HAP-1 (cell line): Measurements from ENCODE around the gene GNA12.

Experiments
- DNase-seq, 2 experiments: peaks; one replicate each; pipeline ENCODE4 v3.0.0-alpha.2; 2016 to 2020; ENCODE audit warnings: low spot score in 2 of 2
- H3K27me3 ChIP-seq: fragments of 250-450 bp; sonication (Bioruptor Pico); 2 replicates; pipeline ENCODE4 v1.5.1; 2020; ENCODE audit warnings: low read depth, mild to moderate bottlenecking, moderate library complexity
- H3K36me3 ChIP-seq: fragments of 250-450 bp; sonication (Bioruptor Pico); replicated peaks from 2 replicates; pipeline ENCODE4 v1.5.1; 2020; ENCODE audit warnings: mild to moderate bottlenecking
- H3K4me1 ChIP-seq: fragments of 250-450 bp; sonication (Bioruptor Pico); 2 replicates; pipeline ENCODE4 v1.5.1; 2020; ENCODE audit warnings: mild to moderate bottlenecking
- H3K4me3 ChIP-seq: fragments of 250-450 bp; sonication (Bioruptor Pico); 2 replicates; pipeline ENCODE4 v1.5.1; 2020; ENCODE audit warnings: mild to moderate bottlenecking, moderate library complexity
- H3K9me3 ChIP-seq: fragments of 250-450 bp; sonication (Bioruptor Pico); 2 replicates; pipeline ENCODE4 v1.5.1; 2020; ENCODE audit warnings: mild to moderate bottlenecking, moderate library complexity
- in situ Hi-C: fragments of 300-500 bp; cut with MboI; formaldehyde crosslinking; loops from 3 replicates; pipeline ENCODE4 v1.14.3; 2020; ENCODE audit warnings: low sequenced_read_pairs, inconsistent platforms, mixed read lengths

The GNA12 gene

DNA sequence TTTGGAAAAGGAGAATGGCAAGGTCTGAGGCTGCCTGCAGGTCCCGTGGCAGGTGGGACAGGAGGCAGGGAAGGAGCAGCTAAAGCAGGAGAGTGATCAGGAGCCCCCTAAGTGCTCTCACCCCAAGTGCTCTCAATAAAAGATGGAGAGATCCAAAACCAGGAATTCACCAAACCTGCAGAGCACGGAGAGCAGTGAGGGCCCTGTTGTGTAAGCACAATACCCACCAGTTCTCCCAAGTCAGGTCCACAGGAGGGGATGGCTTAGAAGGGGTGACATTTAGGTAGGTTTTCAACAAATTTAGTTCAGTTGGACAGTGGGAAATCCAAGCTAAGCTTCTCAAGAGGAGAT lies 40.8 kb downstream of the GNA12 start:
- H3K4me3 ChIP-seq, result no peak overlapping the region
- DNase-seq, result no peak
- H3K27me3 ChIP-seq, result no peaks in the 10 kb centered on the region

DNA sequence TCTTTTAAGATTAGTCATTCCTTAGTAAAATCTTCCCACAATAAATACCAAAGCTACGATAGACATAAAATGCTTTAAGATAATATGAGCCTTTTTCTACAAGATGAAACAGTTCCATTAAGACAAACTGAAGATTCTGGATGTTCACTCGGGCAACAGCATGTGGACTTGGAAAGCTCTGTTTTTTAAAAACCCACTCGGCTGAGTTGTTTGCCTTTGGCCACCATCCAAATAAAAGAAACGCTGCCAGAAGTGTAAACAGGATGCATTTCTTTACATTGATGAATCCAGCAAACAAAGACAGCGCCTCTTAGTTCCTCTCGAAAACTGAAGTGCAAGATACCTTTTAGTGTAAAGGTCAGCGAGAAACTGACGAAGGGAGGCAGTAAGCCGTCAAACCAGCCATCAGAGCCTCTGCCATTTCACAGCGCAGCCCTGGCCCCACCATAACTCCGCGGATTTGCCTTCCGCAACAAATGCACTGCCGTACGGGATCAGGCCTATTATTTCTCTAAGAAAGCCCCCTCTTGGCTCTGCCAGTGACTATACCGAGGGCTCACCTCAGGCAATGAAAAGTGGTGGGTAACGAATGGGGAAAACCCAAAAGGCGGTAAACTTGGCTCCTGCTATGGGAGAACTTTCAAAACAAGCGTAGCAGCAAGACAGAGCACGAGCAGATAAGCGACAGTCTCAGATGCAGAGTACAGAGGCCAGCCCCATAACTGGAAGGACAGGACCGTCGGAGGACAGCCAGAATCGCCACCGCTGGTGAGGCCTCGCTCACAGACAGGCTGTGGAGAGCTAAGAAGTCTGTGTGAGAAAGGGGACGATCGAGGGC lies 41.4 kb downstream of the GNA12 start:
- no peaks in the 10 kb centered on the region for H3K27me3 ChIP-seq
- no peaks in the 10 kb centered on the region for H3K4me1 ChIP-seq
- in situ Hi-C loops, result no loop called here
- no peaks in the 10 kb centered on the region for H3K9me3 ChIP-seq
- H3K36me3 ChIP-seq, result no peaks in the 10 kb centered on the region
- no peak for DNase-seq
- no peak overlapping the region for H3K4me3 ChIP-seq

More for the DNA sequence above, 40.8 kb downstream of the GNA12 start:
- in situ Hi-C loops, result no loop called here
- no peaks in the 10 kb centered on the region for H3K4me1 ChIP-seq
- H3K36me3 ChIP-seq, result no peaks in the 10 kb centered on the region
- H3K9me3 ChIP-seq, result no peaks in the 10 kb centered on the region

DNA sequence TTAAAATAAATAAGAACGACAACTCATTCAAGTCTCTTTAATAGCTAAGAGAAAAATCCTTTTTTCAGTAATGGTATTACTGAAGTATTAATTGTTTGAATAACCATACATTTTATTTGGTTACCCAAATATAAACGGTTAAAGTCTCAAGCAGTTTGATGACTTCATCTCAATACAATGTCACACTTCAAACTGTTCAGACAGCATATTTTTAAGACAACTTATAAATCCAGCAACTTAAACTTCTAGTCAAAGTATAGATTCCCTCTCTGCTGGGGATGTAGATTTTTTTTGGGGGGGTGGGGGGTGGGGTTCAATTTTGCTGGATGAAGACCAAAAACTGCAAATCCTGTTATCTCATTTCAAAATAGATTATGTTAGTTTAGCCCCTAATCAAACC lies 42.0 kb downstream of the GNA12 start:
- Histone ChIP-seq H3K27me3 (no peaks in the 10 kb centered on the region), H3K9me3 (no peaks in the 10 kb centered on the region), H3K36me3 (no peaks in the 10 kb centered on the region), H3K4me3 (no peak overlapping the region), H3K4me1 (no peaks in the 10 kb centered on the region)
- DNase-seq, result no peak
- in situ Hi-C loops, result no loop called here

DNA sequence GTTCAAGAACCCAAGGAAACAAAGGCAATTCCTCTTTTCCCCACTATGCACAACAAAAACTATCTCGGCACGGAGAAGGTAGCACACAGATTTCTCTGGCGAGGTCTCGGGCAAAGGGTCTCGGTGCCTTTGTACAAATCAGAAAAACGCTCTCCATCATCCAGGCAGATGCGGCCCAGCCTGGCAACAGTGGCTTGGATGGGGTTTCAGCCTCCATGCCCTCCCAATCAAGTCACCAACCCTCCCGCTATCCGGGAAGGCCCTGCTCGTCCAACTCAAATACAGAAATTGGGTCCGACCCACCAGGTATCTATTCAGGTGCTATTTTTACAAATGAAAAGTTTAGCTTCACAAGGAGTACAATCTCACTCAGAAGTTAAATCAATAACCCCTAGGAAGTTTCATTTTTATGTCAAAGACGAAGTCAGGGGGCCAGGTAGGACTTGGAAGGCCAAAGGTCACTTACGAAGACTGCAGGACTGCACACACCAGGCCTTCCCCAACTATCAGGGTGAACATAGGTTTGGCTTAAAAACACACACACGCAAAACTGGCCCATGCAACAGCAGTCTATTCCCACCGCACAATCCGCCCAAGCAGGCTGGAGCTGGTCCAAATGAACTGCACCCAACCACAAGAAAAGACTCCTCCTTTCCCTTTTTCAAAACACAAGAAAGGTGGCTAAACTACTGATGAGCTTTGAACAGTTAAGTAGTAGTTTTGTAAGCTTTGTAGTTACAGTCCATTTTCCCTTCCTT lies 43.0 kb downstream of the GNA12 start:
- DNase-seq, result no peak
- in situ Hi-C loops, result no loop called here
- Histone ChIP-seq H3K4me3 (no peak overlapping the region), H3K27me3 (no peaks in the 10 kb centered on the region), H3K9me3 (no peaks in the 10 kb centered on the region), H3K4me1 (no peaks in the 10 kb centered on the region), H3K36me3 (no peaks in the 10 kb centered on the region)

DNA sequence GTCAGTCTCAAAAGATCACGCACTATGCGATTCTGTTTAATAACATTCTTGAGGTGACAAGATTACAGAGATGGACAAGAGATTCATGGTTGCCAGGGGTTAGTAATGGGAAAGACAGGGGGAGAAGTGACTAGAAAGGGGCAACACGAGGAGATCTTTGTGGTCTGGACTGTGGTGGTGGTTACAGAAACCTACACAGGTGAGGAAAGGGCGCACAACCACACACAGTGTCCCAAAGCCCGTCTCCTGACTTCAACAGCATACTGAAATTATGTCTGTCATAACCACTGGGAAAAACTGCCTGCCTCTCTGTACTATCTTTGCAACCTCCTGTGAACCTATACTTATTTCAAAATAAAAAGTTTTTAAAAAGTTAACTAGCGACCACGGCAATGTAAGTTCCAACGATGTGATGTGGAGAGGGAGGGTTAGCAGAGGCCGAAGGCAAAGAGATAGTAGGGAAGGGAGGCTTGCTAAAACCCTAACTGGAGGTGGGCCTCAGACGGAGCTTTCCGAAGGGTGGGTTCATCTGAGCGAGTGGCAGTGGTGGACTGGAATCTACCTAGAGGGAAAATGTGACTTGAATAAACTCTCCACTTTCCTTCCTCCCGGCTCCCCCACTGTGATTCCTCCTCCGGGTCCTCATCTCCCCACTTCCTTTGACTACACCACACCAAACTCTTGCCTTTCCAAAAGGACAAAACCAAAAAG lies 43.7 kb downstream of the GNA12 start:
- H3K27me3 ChIP-seq, result no peaks in the 10 kb centered on the region
- H3K4me1 ChIP-seq, result no peaks in the 10 kb centered on the region
- H3K4me3 ChIP-seq, result no peak overlapping the region
- no peaks in the 10 kb centered on the region for H3K36me3 ChIP-seq
- no peaks in the 10 kb centered on the region for H3K9me3 ChIP-seq
- in situ Hi-C loops, result no loop called here
- no peak for DNase-seq

DNA sequence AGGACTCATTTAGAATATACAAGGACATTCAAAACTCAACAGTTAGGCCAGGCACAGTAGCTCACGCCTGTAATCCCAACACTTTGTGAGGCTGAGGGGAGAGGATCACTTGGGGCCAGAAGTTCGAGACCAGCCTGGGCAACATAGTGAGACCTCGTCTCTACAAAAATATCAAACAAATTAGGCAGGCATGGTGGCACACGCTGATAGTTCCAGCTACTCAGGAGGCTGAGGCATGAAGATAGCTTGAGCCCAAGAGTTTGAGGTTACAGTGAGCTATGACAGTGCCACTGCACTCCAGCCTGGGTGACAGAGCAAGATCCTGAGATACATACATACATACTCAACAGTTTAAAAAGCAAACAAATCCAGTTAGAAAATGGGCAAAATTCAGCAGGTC lies 44.9 kb downstream of the GNA12 start:
- in situ Hi-C loops, result no loop called here
- no peak for DNase-seq
- H3K36me3 ChIP-seq, result peaks cover 5% of the 10 kb centered on the region
- no peaks in the 10 kb centered on the region for H3K9me3 ChIP-seq
- no peaks in the 10 kb centered on the region for H3K4me1 ChIP-seq
- no peaks in the 10 kb centered on the region for H3K27me3 ChIP-seq
- no peak overlapping the region for H3K4me3 ChIP-seq

DNA sequence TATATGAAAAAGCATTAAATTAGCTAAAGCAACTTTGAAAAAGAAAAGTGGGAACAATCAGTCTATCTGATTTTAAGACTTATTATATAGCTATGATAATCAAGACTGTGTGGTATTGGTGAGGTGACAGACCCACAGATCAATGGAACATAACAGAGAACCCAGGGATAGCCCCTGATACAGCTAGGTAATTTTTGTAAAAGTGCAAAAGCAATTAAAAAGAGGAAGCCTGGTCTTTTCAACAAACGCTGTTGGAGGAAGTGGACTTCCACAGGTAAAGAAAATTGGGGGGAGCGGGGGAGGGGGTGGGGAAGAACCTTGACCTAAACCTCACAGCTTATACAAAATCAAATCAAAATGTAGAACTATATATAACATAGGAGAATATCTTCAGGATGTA lies 45.4 kb downstream of the GNA12 start:
- H3K36me3 ChIP-seq, result peaks cover 9% of the 10 kb centered on the region
- in situ Hi-C loops, result no loop called here
- no peak overlapping the region for H3K4me3 ChIP-seq
- H3K27me3 ChIP-seq, result no peaks in the 10 kb centered on the region
- no peaks in the 10 kb centered on the region for H3K9me3 ChIP-seq
- no peaks in the 10 kb centered on the region for H3K4me1 ChIP-seq
- DNase-seq, result no peak

DNA sequence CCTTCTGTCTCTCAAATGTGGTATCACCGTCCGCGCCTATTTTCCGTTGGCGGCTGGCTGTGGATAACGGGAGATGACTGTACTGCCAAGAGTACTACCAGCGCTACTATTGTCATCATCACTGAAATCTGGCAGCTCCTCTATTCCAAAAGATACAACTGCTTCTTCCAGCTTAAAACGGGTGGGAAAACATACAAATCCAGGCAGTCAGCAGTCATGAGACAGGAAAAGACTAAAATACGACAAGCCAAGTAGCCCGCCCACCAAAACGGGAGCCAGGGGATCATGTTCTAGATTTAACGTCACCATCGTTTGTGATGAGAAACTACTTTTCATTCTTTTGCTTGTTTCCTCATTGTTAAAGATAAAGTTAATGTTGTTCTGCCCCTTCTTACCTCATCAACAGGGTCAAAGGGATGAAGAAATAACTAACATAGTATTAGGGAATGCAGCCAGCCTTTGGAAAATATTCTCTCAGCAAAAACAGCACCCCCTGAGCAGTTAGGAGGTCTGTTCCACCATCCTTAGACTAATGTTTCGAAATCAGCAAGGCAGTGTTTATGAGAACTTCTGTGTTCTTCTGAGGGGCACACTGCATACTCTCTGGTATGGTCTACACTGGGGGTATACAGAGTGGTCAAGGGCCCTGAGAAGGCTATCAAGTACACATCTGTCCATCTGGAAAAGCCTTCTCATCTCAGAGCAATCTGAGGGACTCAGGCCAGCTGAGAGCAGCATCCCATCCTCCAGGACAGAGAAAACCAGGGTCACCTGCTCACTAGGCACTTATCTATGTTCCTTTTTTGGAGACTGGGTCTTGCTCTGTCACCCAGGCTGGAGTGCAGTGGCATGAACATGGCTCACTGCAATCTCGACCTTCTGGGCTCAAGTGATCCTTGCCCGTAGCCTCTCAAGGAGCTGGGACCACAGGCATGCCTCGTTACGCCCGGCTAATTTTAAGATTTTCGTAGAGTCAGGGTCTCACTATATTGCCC lies 47.5 kb downstream of the GNA12 start:
- H3K4me3 ChIP-seq, result no peak overlapping the region
- in situ Hi-C loops, result no loop called here
- DNase-seq, result no peak

DNA sequence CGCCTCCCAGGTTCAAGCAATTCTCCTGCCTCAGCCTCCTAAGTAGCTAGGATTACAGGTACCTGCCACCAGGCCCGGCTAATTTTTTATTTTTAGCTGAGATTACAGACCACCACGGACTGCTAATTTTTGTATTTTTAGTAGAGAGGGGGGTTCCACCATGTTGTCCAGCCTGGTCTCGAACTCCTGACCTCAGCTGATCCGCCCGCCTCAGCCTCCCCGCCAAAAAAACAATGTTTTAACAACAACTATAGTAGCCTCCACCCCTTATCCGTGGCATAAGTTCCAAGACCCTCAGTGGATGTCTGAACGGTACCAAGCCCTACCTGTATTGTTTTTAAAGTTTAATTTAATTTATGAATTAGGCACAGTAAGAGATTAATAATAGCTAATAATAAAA lies 48.2 kb downstream of the GNA12 start:
- H3K4me1 ChIP-seq, result no peaks in the 10 kb centered on the region
- no peaks in the 10 kb centered on the region for H3K9me3 ChIP-seq
- DNase-seq, result no peak
- no peak overlapping the region for H3K4me3 ChIP-seq
- no peaks in the 10 kb centered on the region for H3K27me3 ChIP-seq
- in situ Hi-C loops, result no loop called here
- peaks cover 25% of the 10 kb centered on the region for H3K36me3 ChIP-seq

More for the DNA sequence above, 47.5 kb downstream of the GNA12 start:
- Histone ChIP-seq H3K9me3 (no peaks in the 10 kb centered on the region), H3K27me3 (no peaks in the 10 kb centered on the region), H3K4me1 (no peaks in the 10 kb centered on the region), H3K36me3 (peaks cover 22% of the 10 kb centered on the region)

DNA sequence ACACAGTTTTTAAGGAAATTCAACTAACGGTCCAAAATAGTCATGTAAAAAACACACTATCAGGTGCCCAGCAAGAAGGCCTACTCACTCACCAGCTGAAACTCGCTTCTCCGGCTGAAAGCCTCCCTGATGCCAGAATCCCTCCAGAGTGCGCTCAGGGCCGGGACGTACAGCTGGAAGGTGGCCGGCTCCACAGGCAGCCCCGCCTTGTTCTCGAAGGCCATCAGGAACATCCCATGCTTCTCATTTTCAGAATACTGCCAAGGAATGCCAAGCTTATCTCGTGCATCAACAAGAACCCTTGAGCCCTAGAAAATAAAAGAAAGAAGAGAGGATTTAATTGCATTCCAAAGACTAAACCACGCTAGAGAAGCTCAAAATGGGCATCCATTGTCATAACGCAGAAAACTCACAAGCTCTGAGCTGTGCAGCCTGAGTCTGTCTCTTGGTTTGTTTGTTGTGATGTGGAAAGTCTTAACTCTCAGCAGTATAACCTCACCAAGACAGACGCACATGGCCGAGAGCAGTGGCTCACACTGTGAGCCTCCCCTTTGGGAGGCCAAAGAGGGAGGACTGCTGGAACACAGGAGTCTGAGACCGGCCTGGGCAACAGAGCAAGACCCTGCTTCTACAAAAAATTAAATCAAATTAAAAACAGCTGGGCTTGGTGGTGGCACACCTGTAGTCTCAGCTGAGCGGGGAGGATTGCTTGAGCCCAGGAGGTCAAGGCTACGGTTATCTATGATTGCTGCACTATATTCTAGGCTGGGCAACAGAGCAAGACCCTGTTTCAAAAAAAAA lies 49.1 kb downstream of the GNA12 start:
- Histone ChIP-seq H3K27me3 (no peaks in the 10 kb centered on the region), H3K36me3 (peaks cover 25% of the 10 kb centered on the region), H3K4me3 (no peak overlapping the region), H3K4me1 (no peaks in the 10 kb centered on the region), H3K9me3 (no peaks in the 10 kb centered on the region)
- no peak for DNase-seq
- in situ Hi-C loops, result no loop called here

DNA sequence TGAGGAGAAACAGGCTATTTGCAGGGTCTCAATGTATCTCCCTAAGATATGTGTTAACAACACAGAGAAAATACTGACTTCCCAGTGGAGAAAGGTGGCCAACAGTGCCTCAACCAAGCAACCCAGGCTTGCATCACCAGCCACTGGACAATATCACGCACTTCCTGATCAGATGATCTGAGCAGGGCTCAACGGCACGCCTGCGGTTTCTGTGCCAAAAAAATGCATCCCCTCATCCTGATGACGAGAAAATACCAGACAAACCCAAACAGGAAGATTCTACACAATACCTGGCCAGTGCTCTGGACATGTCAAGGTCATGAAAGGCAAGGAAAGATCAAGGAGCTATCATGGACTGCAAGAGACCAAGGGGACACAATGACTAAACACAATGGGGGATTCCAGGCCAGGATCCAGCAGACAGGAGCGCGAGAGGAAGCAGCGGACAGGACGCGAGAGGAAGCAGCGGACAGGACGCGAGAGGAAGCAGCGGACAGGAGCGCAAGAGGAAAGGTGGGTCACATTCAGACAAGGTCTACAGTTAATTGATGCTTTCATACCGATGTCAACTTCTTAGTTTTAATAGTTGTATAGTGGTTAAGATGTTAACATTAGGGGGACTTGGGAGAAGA lies 51.1 kb downstream of the GNA12 start:
- Histone ChIP-seq H3K4me1 (no peaks in the 10 kb centered on the region), H3K9me3 (no peaks in the 10 kb centered on the region), H3K27me3 (no peaks in the 10 kb centered on the region), H3K36me3 (peaks cover 25% of the 10 kb centered on the region), H3K4me3 (no peak overlapping the region)
- in situ Hi-C loops, result no loop called here
- DNase-seq, result no peak

DNA sequence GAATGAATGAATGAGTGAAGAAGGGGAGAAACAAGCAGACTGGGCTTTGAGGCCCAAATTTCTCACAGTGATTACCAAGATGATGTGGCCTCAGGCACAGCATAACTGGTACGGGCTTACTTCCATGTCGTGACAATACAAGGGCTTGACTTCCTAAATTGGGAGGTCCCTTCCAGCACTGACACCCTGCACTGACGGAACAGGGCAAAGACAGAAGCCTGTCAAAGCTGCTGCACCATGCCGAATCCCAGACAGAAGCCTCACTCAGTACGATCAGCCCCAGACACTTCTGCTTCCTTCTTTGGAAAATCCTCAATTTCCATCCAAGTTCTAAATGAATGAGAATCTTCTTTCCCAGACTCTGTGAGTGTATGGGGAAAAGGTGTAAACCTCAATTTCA lies 51.9 kb downstream of the GNA12 start:
- no peaks in the 10 kb centered on the region for H3K27me3 ChIP-seq
- no peak for DNase-seq
- in situ Hi-C loops, result no loop called here
- H3K4me3 ChIP-seq, result no peak overlapping the region
- no peaks in the 10 kb centered on the region for H3K9me3 ChIP-seq
- H3K36me3 ChIP-seq, result peaks cover 25% of the 10 kb centered on the region
- H3K4me1 ChIP-seq, result no peaks in the 10 kb centered on the region
